Lung (tissue), 12 donors: Measurements from ENCODE around the gene RASSF8. TPM values are rescaled to one million over a fixed set of nuclear protein-coding genes. Genes with fewer than 3 reads are reported as not detected.

Experiments used
- ATAC-seq: fragments of 200-7000 bp; cut with Tn5 transposase; one replicate; pipeline ENCODE4 v1.9.1; 2020; ENCODE audit warnings: moderate number of reproducible peaks; ENCODE audit not compliant: insufficient read depth, low FRiP score
- DNase-seq, 3 donors: peaks; one replicate each; pipeline ENCODE4 v3.0.0-alpha.2; 2013 to 2017
- H3K27ac ChIP-seq, 2 donors: one replicate each; pipeline ENCODE4 v1.5.1; 2013; ENCODE audit warnings: mild to moderate bottlenecking in 2 of 2, moderate library complexity in 2 of 2, control low read depth in 1 of 2, inconsistent platforms in 1 of 2, low read depth in 1 of 2, low read length in 1 of 2
- H3K27me3 ChIP-seq, 3 donors: one replicate each; pipeline ENCODE4 v1.5.1; 2013; ENCODE audit warnings: low read length in 2 of 3; ENCODE audit not compliant: control insufficient read depth in 3 of 3, insufficient read depth in 3 of 3
- H3K36me3 ChIP-seq, 4 donors: one replicate each; pipeline ENCODE4 v1.5.1; 2013; ENCODE audit warnings: low read length in 4 of 4, mild to moderate bottlenecking in 1 of 4, moderate library complexity in 1 of 4; ENCODE audit not compliant: control insufficient read depth in 4 of 4, insufficient read depth in 4 of 4
- H3K4me1 ChIP-seq, 5 donors: one replicate each; pipeline ENCODE4 v1.5.1; 2013; ENCODE audit warnings: low read length in 5 of 5, mild to moderate bottlenecking in 2 of 5, moderate library complexity in 1 of 5; ENCODE audit not compliant: control insufficient read depth in 5 of 5, insufficient read depth in 5 of 5
- H3K4me3 ChIP-seq: one replicate; pipeline ENCODE4 v1.5.1; 2013; ENCODE audit warnings: mild to moderate bottlenecking, control low read depth, moderate library complexity
- H3K9ac ChIP-seq, 2 donors: one replicate each; pipeline ENCODE4 v1.5.1; 2013; ENCODE audit warnings: low read length in 2 of 2, control low read depth in 1 of 2; ENCODE audit not compliant: insufficient read depth in 1 of 2
- H3K9me3 ChIP-seq, 4 donors: one replicate each; pipeline ENCODE4 v1.5.1; 2013; ENCODE audit warnings: low read length in 3 of 4, mild to moderate bottlenecking in 1 of 4, moderate library complexity in 1 of 4; ENCODE audit not compliant: control insufficient read depth in 4 of 4, insufficient read depth in 3 of 4
- CTCF ChIP-seq: IDR thresholded peaks from 2 replicates; pipeline ENCODE4 v1.5.1; 2012; ENCODE audit warnings: mild to moderate bottlenecking; ENCODE audit errors: control extremely low read depth, extremely low read depth
- WGBS, 2 donors: extraction: QIAGEN DNeasy Blood & Tissue Kit; methylation state at CpG; one replicate each; pipeline ENCODE4 v1.1.7; 2013; 5-methylcytosine and 5-hydroxymethylcytosine counted together
- polyA plus RNA-seq, 2 donors: library from polyadenylated mRNA; stranded (reverse); fragments of 200-250 nt; gene quantifications; one replicate each; pipeline ENCODE4 v1.2.1, GENCODE V29; 2013
- total RNA-seq, 2 donors: library from RNA; depleted of rRNA in 1 of 2; stranded (reverse); fragments of >200 nt in 1 of 2; gene quantifications; one replicate each; pipeline ENCODE4 v1.2.1, GENCODE V29; 2014 to 2021
- donor health status: control.
- donor health status: control.
- donor health status: Bipolar disorder and iron deficiency.
- donor health status: healthy.
- donor health status: DM: yes; HTN: yes; CAD: no.

Gene RASSF8
- total and polyA plus RNA-seq, 4 donors: 9.0 to 68.4 (median 28.2) TPM

- H3K36me3 ChIP-seq: no peaks in the 10 kb centered on the region
- WGBS, 2 donors: 85% methylated on average over 2 of the region's 2 CpGs
- no peak for TF ChIP-seq CTCF
- H3K9ac ChIP-seq: no peak overlapping the region
- H3K4me3 ChIP-seq: no peak overlapping the region
- H3K27me3 ChIP-seq: no peaks in the 10 kb centered on the region
- H3K27ac ChIP-seq: peak overlapping the region in 1 of 2 donors; percentile 59
- ATAC-seq: no peak
- H3K4me1 ChIP-seq: peaks cover 8 to 30% (median 11%) of the 10 kb centered on the region in 5 donors
- DNase-seq: no peak
- no peaks in the 10 kb centered on the region for H3K9me3 ChIP-seq
These were observed 36.6 kb downstream of the RASSF8 start for GRCh38 chr12:25994901-25995625.

- no peak overlapping the region for H3K27ac ChIP-seq
- WGBS, 2 donors: 89 to 94% methylated on average over 2 of the region's 2 CpGs
These were observed 37.4 kb downstream of the RASSF8 start for GRCh38 chr12:25995906-25996305.

GRCh38 chr12:25996677-25997076 is 38.2 kb downstream of the RASSF8 start:
- TF ChIP-seq CTCF: no peak
- H3K9ac ChIP-seq: no peak overlapping the region
- no peak for DNase-seq
- H3K4me1 ChIP-seq: peaks cover 6 to 30% (median 11%) of the 10 kb centered on the region in 5 donors
- no peak for ATAC-seq
- no peaks in the 10 kb centered on the region for H3K27me3 ChIP-seq
- 74 to 93% methylated on average over 1 of the region's 1 CpG for whole genome bisulfite sequencing, 2 donors
- no peak overlapping the region for H3K27ac ChIP-seq
- H3K36me3 ChIP-seq: no peaks in the 10 kb centered on the region
- H3K9me3 ChIP-seq: no peaks in the 10 kb centered on the region
- H3K4me3 ChIP-seq: no peak overlapping the region

More at GRCh38 chr12:25995906-25996305, 37.4 kb downstream of the RASSF8 start:
- ATAC-seq: no peak
- Histone ChIP-seq H3K27me3 (no peaks in the 10 kb centered on the region), H3K36me3 (no peaks in the 10 kb centered on the region), H3K9ac (no peak overlapping the region), H3K4me3 (no peak overlapping the region), H3K4me1 (peaks cover 8 to 30% (median 11%) of the 10 kb centered on the region in 5 donors), H3K9me3 (no peaks in the 10 kb centered on the region)
- no peak for TF ChIP-seq CTCF
- DNase-seq: no peak
